ENCODE measurements around the gene SLC1A2.

The SLC1A2 gene

DNA sequence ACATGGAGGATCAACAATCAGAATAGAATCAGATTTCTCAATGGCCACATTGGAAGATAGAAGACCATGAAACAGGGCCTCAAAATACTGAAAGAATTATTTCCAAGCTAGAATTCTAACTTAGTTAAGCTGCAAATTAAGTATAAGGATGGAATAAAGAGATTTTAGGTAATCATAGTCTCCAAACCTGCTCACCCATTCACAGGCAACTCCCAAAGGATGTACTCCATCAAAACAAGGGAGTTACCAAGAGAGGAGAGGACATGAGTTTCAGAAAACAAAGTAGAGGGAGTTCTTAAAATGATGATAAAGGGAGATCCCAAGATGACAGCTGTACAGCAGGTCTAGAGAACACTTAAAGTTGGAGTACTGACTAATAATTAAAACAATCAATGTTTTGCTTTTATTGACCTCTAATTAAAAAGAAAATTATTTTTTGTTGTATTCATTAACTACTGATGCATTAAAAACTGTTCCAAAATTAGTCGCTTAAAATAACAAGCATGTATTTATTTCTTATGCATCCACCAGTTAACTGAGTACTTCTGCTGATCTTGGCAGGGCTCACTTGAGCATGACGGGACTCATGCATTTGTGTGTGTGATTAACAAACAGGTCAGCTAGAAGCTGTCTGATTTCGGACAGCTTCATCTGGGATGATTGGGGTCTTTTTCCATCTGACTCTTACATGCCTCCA lies 184.8 kb downstream of the SLC1A2 start:
- POLR2A ChIA-PET: no interaction called here
- no peak overlapping the region for H3K4me3 ChIP-seq (ENCODE audit: low read depth, low read length)
- DNase-seq (ENCODE audit: low read depth, low spot score): no peak
- CTCF ChIA-PET: interaction anchor here (1.4 to 1.8 kb wide), 2 partner anchors 11 to 16 kb away, joined by 3 to 4 read pairs; no protein-coding TSS in a partner anchor
- TF ChIP-seq, protein P1, sequence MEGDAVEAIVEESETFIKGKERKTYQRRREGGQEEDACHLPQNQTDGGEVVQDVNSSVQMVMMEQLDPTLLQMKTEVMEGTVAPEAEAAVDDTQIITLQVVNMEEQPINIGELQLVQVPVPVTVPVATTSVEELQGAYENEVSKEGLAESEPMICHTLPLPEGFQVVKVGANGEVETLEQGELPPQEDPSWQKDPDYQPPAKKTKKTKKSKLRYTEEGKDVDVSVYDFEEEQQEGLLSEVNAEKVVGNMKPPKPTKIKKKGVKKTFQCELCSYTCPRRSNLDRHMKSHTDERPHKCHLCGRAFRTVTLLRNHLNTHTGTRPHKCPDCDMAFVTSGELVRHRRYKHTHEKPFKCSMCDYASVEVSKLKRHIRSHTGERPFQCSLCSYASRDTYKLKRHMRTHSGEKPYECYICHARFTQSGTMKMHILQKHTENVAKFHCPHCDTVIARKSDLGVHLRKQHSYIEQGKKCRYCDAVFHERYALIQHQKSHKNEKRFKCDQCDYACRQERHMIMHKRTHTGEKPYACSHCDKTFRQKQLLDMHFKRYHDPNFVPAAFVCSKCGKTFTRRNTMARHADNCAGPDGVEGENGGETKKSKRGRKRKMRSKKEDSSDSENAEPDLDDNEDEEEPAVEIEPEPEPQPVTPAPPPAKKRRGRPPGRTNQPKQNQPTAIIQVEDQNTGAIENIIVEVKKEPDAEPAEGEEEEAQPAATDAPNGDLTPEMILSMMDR (IDR thresholded peaks at IDR 0.05; ENCODE audit: insufficient read depth, low read length, missing control alignments): no peak

DNA sequence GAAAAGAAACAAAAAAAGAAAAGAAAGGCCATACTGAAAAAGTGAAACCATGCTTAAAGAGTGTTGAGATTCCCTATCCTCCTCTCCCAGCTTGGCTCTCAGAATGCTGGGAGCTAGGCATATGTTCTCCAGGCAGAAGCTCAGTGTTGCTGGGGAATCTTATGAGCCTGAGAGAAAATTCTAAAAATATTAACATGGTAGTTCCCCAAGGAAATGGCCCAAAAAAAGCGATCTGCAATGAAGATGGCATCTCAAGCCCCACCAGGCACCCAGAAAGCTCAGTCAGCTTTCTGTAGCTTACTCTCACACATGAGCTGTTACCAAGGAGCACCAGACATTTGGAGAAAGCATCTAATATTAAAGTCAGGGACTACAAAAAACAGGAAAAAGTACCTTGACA lies 185.8 kb downstream of the SLC1A2 start:
- no peak overlapping the region for H3K4me3 ChIP-seq (ENCODE audit: low read depth, low read length)
- POLR2A ChIA-PET: no interaction called here
- TF ChIP-seq, protein P1 (IDR thresholded peaks at IDR 0.05; ENCODE audit: insufficient read depth, low read length, missing control alignments): no peak
- CTCF ChIA-PET: interaction anchor here (1.3 to 1.8 kb wide), 3 partner anchors 10 to 156 kb away, joined by 3 to 4 read pairs (median 3); no protein-coding TSS in a partner anchor
- DNase-seq (ENCODE audit: low read depth, low spot score): no peak

DNA sequence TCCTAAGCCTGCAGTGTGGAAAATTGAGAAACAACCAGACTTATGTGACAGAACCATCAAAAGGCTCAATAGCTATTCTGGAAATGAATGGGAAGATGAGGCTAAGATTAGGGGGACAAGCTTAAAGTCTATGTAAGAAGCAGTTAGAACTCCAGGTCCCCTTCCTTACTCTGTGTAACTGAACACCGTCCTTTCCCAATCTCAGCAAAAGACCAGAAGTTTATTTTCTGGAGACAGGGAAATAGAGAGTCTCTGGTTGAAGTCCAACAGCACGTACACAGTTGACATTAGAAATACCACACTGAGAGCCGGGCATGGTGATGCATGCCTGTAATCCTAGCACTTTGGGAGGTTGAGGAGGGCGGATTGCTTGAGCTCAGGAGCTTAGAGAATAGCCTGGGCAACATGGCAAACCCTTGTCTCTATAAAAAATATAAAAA lies 186.4 kb downstream of the SLC1A2 start:
- ChIA-PET POLR2A (no interaction called here), CTCF (interaction anchor here (1.3 to 1.8 kb wide), 3 partner anchors 9 to 156 kb away, joined by 3 to 4 read pairs (median 3); no protein-coding TSS in a partner anchor)
- no peak overlapping the region for H3K4me3 ChIP-seq (ENCODE audit: low read depth, low read length)
- DNase-seq (ENCODE audit: low read depth, low spot score): no peak
- TF ChIP-seq, protein P1 (IDR thresholded peaks at IDR 0.05; ENCODE audit: insufficient read depth, low read length, missing control alignments): no peak

DNA sequence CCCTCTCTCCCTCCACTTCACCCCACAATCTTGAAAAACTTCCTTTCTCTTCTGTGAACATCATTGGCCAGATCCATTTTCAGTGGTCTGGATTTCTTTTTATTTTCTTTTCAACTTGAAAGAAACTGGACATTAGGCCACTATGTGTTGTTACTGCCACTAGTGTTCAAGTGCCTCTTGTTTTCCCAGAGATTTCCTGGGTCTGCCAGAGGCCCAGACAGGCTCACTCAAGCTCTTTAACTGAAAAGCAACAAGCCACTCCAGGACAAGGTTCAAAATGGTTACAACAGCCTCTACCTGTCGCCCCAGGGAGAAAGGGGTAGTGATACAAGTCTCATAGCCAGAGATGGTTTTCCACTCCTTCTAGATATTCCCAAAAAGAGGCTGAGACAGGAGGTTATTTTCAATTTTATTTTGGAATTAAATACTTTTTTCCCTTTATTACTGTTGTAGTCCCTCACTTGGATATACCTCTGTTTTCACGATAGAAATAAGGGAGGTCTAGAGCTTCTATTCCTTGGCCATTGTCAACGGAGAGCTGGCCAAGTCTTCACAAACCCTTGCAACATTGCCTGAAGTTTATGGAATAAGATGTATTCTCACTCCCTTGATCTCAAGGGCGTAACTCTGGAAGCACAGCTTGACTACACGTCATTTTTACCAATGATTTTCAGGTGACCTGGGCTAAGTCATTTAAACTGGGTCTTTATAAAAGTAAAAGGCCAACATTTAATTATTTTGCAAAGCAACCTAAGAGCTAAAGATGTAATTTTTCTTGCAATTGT lies 188.1 kb downstream of the SLC1A2 start:
- POLR2A ChIA-PET: no interaction called here
- TF ChIP-seq, protein P1 (IDR thresholded peaks at IDR 0.05; ENCODE audit: insufficient read depth, low read length, missing control alignments): no peak
- CTCF ChIA-PET: no interaction called here

GRCh38 chr11:35230388-35230787 lies 189.0 kb downstream of the SLC1A2 start:
- TF ChIP-seq, protein P1 (IDR thresholded peaks at IDR 0.05; ENCODE audit: insufficient read depth, low read length, missing control alignments): no peak
- ChIA-PET CTCF (interaction anchor here (1.2 kb wide), 1 partner anchor 9 kb away, joined by 4 read pairs; no protein-coding TSS in a partner anchor), POLR2A (no interaction called here)
- DNase-seq (ENCODE audit: low read depth, low spot score): no peak
- no peak overlapping the region for H3K4me3 ChIP-seq (ENCODE audit: low read depth, low read length)

More for the DNA sequence above, 188.1 kb downstream of the SLC1A2 start:
- no peak for DNase-seq (ENCODE audit: low read depth, low spot score)
- H3K4me3 ChIP-seq (ENCODE audit: low read depth, low read length): no peak overlapping the region

- no peak overlapping the region for H3K4me3 ChIP-seq (ENCODE audit: low read depth, low read length)
- CTCF ChIA-PET: interaction anchor here (0.9 kb wide), 2 partner anchors 7 to 12 kb away, joined by 3 read pairs; no protein-coding TSS in a partner anchor
- no peak for DNase-seq (ENCODE audit: low read depth, low spot score)
- POLR2A ChIA-PET: no interaction called here
- TF ChIP-seq, protein P1 (IDR thresholded peaks at IDR 0.05; ENCODE audit: insufficient read depth, low read length, missing control alignments): no peak
Measured at GRCh38 chr11:35228328-35228725, 191.0 kb downstream of the SLC1A2 start.
